PC-3 (cell line): ENCODE results near the gene S100B.

Source experiments
- EZH2 ChIP-seq: fragments of 300-600 bp; sonication (generic); IDR thresholded peaks from one replicate; pipeline ENCODE4 v1.6.1; 2017; ENCODE audit warnings: antibody characterized with exemption, mild to moderate bottlenecking, low read length; ENCODE audit not compliant: unreplicated experiment
- TF ChIP-seq, protein P1 (sequence below): fragments of 300-600 bp; sonication (generic); conservative IDR thresholded peaks from 2 replicates; pipeline ENCODE4 v1.5.1; 2017; ENCODE audit warnings: antibody characterized with exemption, low read depth, mild to moderate bottlenecking, low read length

DNA sequence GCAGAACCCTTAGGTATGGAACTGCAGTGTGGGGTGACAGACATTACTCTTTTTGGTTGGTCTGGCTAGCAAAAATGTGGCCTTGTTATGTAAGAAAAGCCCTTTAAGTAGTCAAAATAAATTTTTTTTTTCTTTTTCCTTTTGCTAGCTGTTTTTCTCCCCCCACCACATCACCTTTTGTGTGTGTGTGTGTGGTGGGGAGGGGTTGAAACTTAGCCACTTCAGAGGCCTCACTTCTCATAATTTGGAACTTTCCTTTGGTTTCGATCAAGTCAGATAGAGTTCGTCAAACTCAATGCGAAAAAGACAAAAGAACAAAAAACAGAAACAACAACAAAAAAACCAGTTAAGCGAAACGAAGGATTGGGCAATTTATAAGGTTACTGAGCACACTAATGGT is 28.7 kb upstream of the S100B start:
- TF ChIP-seq, protein P1, sequence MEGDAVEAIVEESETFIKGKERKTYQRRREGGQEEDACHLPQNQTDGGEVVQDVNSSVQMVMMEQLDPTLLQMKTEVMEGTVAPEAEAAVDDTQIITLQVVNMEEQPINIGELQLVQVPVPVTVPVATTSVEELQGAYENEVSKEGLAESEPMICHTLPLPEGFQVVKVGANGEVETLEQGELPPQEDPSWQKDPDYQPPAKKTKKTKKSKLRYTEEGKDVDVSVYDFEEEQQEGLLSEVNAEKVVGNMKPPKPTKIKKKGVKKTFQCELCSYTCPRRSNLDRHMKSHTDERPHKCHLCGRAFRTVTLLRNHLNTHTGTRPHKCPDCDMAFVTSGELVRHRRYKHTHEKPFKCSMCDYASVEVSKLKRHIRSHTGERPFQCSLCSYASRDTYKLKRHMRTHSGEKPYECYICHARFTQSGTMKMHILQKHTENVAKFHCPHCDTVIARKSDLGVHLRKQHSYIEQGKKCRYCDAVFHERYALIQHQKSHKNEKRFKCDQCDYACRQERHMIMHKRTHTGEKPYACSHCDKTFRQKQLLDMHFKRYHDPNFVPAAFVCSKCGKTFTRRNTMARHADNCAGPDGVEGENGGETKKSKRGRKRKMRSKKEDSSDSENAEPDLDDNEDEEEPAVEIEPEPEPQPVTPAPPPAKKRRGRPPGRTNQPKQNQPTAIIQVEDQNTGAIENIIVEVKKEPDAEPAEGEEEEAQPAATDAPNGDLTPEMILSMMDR = no peak
- TF ChIP-seq EZH2 = no peak
